NCI-H2029 treated with DMSO at 0.1 percent for 48 hours (cell line): Measurements from ENCODE around the gene SWI5.
"Not testable (repeated sequence)": the region's sequence is repeated elsewhere in the genome, so short reads cannot be mapped to it uniquely, and the experiment has no call there.

Experiments
- DNase-seq: peaks from one replicate; lab custom pipeline; 2025; lab: John Stamatoyannopoulos, UW

SWI5 gene

GRCh38 chr9:128276008-128276573 is at the start of gene SWI5:
SWI5 (plus strand) TSS chr9:128276276.
- DNase-seq: peak; percentile 99

GRCh38 chr9:128226412-128226801 is 49.7 kb upstream of the SWI5 start:
- DNase-seq: no peak

- not testable (repeated sequence) for DNase-seq
Observed at GRCh38 chr9:128230897-128231296, 45.2 kb upstream of the SWI5 start.

- no peak for DNase-seq
Observed at GRCh38 chr9:128231638-128232527, 44.2 kb upstream of the SWI5 start.

- DNase-seq: no peak
Observed at GRCh38 chr9:128232528-128233428, 43.3 kb upstream of the SWI5 start.

GRCh38 chr9:128233817-128234406 is 42.2 kb upstream of the SWI5 start:
- DNase-seq: no peak

- DNase-seq: no peak
Observed at GRCh38 chr9:128242124-128242523, 34.0 kb upstream of the SWI5 start.

- no peak for DNase-seq
Observed at GRCh38 chr9:128242828-128243214, 33.3 kb upstream of the SWI5 start.

- no peak for DNase-seq
Observed at GRCh38 chr9:128243215-128244018, 32.7 kb upstream of the SWI5 start.

GRCh38 chr9:128244091-128244836 is 31.8 kb upstream of the SWI5 start:
- no peak for DNase-seq

- DNase-seq: no peak
Observed at GRCh38 chr9:128244837-128245231, 31.2 kb upstream of the SWI5 start.

- DNase-seq: no peak
Observed at GRCh38 chr9:128245421-128246151, 30.5 kb upstream of the SWI5 start.

GRCh38 chr9:128246471-128246870 is 29.6 kb upstream of the SWI5 start:
- DNase-seq: no peak

- no peak for DNase-seq
Observed at GRCh38 chr9:128247226-128247803, 28.8 kb upstream of the SWI5 start.

- DNase-seq: no peak
Observed at GRCh38 chr9:128249558-128249907, 26.5 kb upstream of the SWI5 start.

GRCh38 chr9:128249908-128250838 is 25.9 kb upstream of the SWI5 start:
- DNase-seq: peak; percentile 38

- DNase-seq: no peak
Observed at GRCh38 chr9:128250839-128251731, 25.0 kb upstream of the SWI5 start.

GRCh38 chr9:128251732-128252100 is 24.4 kb upstream of the SWI5 start:
- DNase-seq: no peak
